ENCODE measurements around the gene FILIP1L. TPM values are rescaled to one million over a fixed set of nuclear protein-coding genes. Genes with fewer than 3 reads are reported as not detected.
"Not testable (repeated sequence)": the region's sequence is repeated elsewhere in the genome, so short reads cannot be mapped to it uniquely, and the experiment has no call there.

FILIP1L gene
- total RNA-seq, 3 donors from 2014 or later, result 19.8 to 23.7 (median 23.3) TPM

DNA sequence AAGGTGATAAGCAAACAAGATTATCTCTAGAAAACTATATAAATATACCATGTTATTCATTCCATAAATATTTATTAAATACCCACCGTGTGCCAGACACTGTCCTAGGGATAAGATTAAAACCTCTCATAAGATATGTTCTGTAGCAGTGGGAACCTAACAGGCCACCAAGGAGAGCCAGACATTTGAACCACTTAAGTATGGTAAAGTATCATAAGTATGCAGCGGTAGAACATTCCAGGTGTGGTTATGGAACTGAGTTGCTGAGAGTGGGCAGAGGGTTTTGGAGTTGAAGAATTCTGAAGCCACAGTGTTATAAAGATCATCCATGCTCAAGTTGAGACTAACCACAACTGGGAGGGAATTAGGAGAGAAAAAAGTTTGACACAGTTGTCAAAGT is 14.7 kb downstream of the FILIP1L start:
- Histone ChIP-seq H3K27ac (no peak overlapping the region), H3K4me3 (no peak overlapping the region), H3K4me1 (no peaks in the 10 kb centered on the region), H3K27me3 (no peaks in the 10 kb centered on the region), H3K9me3 (no peaks in the 10 kb centered on the region), H3K36me3 (no peaks in the 10 kb centered on the region)
- DNase-seq (ENCODE audit: low spot score in 2 of 2), result no peak
- intact Hi-C loops (cut with DNase I; ENCODE audit: low total_unique reads), result loop anchor here (10.0 kb wide), 1 partner anchor 95 kb away; no protein-coding TSS in a partner anchor
- TF ChIP-seq, protein P1, sequence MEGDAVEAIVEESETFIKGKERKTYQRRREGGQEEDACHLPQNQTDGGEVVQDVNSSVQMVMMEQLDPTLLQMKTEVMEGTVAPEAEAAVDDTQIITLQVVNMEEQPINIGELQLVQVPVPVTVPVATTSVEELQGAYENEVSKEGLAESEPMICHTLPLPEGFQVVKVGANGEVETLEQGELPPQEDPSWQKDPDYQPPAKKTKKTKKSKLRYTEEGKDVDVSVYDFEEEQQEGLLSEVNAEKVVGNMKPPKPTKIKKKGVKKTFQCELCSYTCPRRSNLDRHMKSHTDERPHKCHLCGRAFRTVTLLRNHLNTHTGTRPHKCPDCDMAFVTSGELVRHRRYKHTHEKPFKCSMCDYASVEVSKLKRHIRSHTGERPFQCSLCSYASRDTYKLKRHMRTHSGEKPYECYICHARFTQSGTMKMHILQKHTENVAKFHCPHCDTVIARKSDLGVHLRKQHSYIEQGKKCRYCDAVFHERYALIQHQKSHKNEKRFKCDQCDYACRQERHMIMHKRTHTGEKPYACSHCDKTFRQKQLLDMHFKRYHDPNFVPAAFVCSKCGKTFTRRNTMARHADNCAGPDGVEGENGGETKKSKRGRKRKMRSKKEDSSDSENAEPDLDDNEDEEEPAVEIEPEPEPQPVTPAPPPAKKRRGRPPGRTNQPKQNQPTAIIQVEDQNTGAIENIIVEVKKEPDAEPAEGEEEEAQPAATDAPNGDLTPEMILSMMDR (IDR thresholded peaks at IDR 0.05), result no peak
- TF ChIP-seq POLR2A (IDR thresholded peaks at IDR 0.05) (no peak), POLR2AphosphoS5 (IDR thresholded peaks at IDR 0.05) (no peak)

DNA sequence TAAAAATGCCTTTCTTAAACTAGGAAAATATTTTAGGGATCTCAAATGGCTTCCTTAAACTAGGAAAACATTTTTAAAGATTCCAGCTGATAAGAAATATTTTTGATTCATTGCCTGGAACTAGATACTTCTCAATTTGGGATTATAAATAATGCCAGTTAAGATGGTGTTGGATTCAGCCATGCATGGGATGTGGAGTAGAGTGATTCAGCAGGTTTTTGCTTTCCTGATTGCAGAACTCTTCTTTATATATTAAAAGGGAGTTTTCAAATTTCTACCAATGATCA is 15.6 kb downstream of the FILIP1L start:
- no peaks in the 10 kb centered on the region for H3K27me3 ChIP-seq
- DNase-seq (ENCODE audit: low spot score in 2 of 2), result no peak
- TF ChIP-seq POLR2A (IDR thresholded peaks at IDR 0.05) (no peak), POLR2AphosphoS5 (IDR thresholded peaks at IDR 0.05) (no peak)
- TF ChIP-seq, protein P1 (IDR thresholded peaks at IDR 0.05), result no peak
- no peak overlapping the region for H3K4me3 ChIP-seq
- intact Hi-C loops (cut with DNase I; ENCODE audit: low total_unique reads), result loop anchor here (10.0 kb wide), 1 partner anchor 94 kb away; no protein-coding TSS in a partner anchor
- H3K9me3 ChIP-seq, result no peaks in the 10 kb centered on the region
- no peak overlapping the region for H3K27ac ChIP-seq
- H3K36me3 ChIP-seq, result no peaks in the 10 kb centered on the region
- no peaks in the 10 kb centered on the region for H3K4me1 ChIP-seq

DNA sequence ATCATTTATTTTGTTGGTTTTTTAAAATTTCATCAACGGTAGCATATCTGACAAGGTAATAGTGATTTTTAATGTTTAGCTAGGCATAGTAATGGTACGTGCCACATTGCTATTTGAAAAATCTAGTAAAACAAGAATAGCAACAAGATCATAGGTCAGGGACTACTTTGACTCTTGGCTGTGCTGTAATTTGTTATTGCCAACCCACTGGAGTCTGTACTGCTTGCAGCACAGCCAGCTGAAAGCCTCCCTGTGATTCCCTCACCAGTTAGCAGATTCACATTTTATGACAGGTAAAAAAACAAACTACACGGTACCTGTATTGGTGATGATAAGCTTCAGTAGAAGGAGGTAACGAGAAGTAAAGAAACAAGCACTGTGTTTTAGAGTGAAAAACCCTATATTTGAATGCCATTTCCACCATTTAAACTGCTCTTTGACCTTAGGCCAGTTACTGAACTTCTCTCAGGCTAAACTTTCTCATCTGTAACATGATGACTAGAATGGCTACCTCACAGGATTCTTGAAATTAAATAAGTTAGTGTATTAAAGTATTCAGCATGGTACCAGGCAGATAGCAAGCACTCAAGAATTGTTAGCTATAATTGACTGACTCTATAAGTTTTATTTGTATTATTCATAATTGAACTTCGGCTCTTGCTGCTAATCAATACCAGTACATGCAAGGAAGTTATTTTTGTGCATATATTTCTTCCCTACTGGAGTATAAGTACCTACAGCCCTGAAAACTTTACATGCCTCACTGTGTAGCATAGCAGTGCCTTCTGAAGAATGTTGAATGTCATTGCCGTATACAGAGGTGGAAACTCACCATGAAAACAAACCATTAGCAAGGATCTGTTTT is 16.1 kb downstream of the FILIP1L start:
- TF ChIP-seq POLR2AphosphoS5 (IDR thresholded peaks at IDR 0.05) (no peak), POLR2A (IDR thresholded peaks at IDR 0.05) (no peak)
- intact Hi-C loops (cut with DNase I; ENCODE audit: low total_unique reads), result loop anchor here (10.0 kb wide), 1 partner anchor 93 kb away; no protein-coding TSS in a partner anchor
- Histone ChIP-seq H3K27me3 (no peaks in the 10 kb centered on the region), H3K36me3 (no peaks in the 10 kb centered on the region), H3K4me3 (no peak overlapping the region), H3K4me1 (no peaks in the 10 kb centered on the region), H3K9me3 (no peaks in the 10 kb centered on the region), H3K27ac (peak overlapping the region in 1 of 2 donors; percentile 11)
- DNase-seq (ENCODE audit: low spot score in 2 of 2), result no peak

DNA sequence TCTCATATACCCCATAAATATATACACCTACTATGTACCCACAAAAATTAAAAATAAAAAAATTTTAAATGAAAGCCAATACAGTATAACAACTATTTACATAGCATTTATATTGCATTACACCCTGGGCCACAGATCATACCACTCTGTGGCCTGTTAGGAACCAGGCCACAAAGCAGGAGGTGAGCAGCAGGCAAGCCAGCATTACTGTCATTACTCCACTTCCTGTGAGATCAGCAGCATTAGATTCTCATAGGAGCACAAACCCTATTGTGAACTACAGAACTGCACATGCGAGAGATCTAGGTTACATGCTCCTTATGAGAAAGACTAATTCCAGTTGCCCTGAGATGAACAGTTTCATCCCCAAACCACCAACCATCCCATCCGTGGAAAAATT is 17.4 kb downstream of the FILIP1L start:
- TF ChIP-seq, protein P1 (IDR thresholded peaks at IDR 0.05), result no peak
- TF ChIP-seq POLR2A (IDR thresholded peaks at IDR 0.05) (no peak), POLR2AphosphoS5 (IDR thresholded peaks at IDR 0.05) (no peak)
- Histone ChIP-seq H3K36me3 (no peaks in the 10 kb centered on the region), H3K27ac (no peak overlapping the region), H3K27me3 (no peaks in the 10 kb centered on the region), H3K4me1 (no peaks in the 10 kb centered on the region), H3K9me3 (no peaks in the 10 kb centered on the region), H3K4me3 (no peak overlapping the region)
- intact Hi-C loops (cut with DNase I; ENCODE audit: low total_unique reads), result loop anchor here (10.0 kb wide), 1 partner anchor 92 kb away; no protein-coding TSS in a partner anchor
- DNase-seq (ENCODE audit: low spot score in 2 of 2), result no peak

DNA sequence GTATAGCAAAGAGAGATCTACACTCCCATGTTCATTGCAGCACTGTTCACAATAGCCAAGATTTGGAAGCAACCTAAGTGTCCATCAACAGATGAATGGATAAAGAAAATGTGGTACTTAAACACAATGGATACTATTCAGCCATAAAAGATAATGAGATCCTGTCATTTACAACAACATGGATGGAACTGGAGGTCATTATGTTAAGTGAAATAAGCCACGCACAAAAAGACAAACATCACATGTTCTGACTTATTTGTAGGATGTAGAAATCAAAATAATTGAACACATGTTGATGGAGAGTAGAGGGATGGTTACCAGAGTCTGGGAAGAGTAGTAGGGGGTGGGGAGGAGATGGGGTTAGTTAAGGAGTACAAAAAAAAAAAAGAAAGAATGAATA is 18.0 kb downstream of the FILIP1L start:
- not testable (repeated sequence) for H3K27me3 ChIP-seq; H3K4me1 ChIP-seq; H3K4me3 ChIP-seq; H3K9me3 ChIP-seq; DNase-seq (ENCODE audit: low spot score in 2 of 2); H3K36me3 ChIP-seq; H3K27ac ChIP-seq
- intact Hi-C loops (cut with DNase I; ENCODE audit: low total_unique reads), result loop anchor here (10.0 kb wide), 1 partner anchor 91 kb away; no protein-coding TSS in a partner anchor

DNA sequence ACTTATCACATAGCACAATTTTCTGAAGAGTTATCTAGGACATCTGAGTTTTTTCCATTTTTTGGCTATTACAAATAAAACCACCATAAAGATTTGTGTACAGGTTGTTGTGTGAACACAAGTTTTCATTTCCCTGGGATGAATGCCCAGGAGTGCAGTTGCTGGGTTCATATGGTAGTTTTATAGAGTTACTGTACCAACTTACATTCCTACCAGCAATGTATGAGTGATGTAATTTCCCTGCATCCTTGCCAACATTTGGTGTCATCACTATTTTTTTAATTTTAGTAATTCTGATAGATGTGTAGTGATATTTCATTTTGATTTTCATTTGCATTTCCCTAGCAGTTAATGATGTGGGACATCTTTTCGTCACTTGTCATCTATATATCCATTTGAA is 20.5 kb downstream of the FILIP1L start:
- TF ChIP-seq, protein P1 (IDR thresholded peaks at IDR 0.05), result no peak
- TF ChIP-seq POLR2A (IDR thresholded peaks at IDR 0.05), result no peak
- TF ChIP-seq POLR2AphosphoS5 (IDR thresholded peaks at IDR 0.05), result no peak
- Histone ChIP-seq H3K36me3 (no peaks in the 10 kb centered on the region), H3K4me3 (no peak overlapping the region), H3K27ac (no peak overlapping the region), H3K27me3 (no peaks in the 10 kb centered on the region), H3K4me1 (no peaks in the 10 kb centered on the region), H3K9me3 (no peaks in the 10 kb centered on the region)
- intact Hi-C loops (cut with DNase I; ENCODE audit: low total_unique reads), result loop anchor here (10.0 kb wide), 1 partner anchor 89 kb away; no protein-coding TSS in a partner anchor
- no peak for DNase-seq (ENCODE audit: low spot score in 2 of 2)

Measured in breast epithelium (tissue), 4 donors.